ENCODE results near the gene KLRF2. TPM values are rescaled to one million over a fixed set of nuclear protein-coding genes. Genes with fewer than 3 reads are reported as not detected.
A peak's percentile ranks its signal among the peaks of the same experiment; 100 is the strongest.

The KLRF2 gene
- total and polyA plus RNA-seq, 7 donors: not detected

DNA sequence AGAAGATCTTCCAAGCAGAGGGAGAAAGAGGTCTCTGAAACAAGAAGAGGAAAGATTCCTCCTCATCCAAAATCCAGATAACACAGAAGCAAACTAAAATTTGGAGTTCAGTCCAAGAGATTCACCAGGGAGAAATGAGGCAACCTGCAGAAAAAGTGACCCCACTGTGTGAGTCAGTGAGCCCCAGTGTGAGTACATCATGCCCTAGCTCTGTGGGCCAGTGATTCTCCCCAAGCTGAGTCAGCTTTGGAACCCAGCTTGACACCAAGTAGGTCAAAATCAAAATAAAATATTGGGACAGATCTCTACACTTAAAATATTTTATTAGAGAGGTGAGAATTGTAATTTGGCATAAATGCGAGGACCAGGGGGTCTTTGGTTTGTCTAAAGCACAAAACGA, 29.4 kb upstream of the KLRF2 start:
- ATAC-seq (no peak), DNase-seq (no peak)
- TF ChIP-seq, protein P1, sequence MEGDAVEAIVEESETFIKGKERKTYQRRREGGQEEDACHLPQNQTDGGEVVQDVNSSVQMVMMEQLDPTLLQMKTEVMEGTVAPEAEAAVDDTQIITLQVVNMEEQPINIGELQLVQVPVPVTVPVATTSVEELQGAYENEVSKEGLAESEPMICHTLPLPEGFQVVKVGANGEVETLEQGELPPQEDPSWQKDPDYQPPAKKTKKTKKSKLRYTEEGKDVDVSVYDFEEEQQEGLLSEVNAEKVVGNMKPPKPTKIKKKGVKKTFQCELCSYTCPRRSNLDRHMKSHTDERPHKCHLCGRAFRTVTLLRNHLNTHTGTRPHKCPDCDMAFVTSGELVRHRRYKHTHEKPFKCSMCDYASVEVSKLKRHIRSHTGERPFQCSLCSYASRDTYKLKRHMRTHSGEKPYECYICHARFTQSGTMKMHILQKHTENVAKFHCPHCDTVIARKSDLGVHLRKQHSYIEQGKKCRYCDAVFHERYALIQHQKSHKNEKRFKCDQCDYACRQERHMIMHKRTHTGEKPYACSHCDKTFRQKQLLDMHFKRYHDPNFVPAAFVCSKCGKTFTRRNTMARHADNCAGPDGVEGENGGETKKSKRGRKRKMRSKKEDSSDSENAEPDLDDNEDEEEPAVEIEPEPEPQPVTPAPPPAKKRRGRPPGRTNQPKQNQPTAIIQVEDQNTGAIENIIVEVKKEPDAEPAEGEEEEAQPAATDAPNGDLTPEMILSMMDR (IDR thresholded peaks at IDR 0.05): no peak
- Histone ChIP-seq H3K4me3 (no peak overlapping the region), H3K4me1 (no peaks in the 10 kb centered on the region), H3K36me3 (ENCODE audit: insufficient read depth in 1 of 2, low read depth in 1 of 2) (peaks cover 0 to 39% of the 10 kb centered on the region in 2 donors), H3K27me3 (ENCODE audit: insufficient read depth in 3 of 3, low read length in 2 of 3) (no peaks in the 10 kb centered on the region), H3K27ac (no peak overlapping the region), H3K9me3 (no peaks in the 10 kb centered on the region)
- 85 to 91% (median 86%) methylated on average over 2 of the region's 2 CpGs for WGBS, 3 donors
- intact Hi-C loops (cut with DNase I): no loop called here

DNA sequence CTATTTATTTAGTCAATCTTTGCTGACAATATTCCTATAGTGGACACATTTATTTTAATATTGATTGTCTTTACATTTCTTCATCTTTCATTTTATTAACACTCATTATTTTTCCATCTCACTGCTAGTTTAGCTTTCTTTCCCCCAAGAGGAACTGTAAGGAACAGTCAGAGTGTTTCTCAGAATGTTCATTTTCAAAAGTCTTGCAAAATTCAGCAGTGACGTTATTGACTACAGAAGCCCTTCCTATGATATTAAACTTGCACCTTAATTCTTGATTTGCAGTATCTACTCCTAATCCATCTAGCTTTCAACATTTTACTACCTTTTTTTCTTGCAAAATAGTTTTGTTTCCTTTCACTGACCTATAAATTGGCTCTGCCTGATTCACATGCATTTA, 25.1 kb upstream of the KLRF2 start:
- DNase-seq (no peak), ATAC-seq (no peak)
- Histone ChIP-seq H3K27me3 (ENCODE audit: insufficient read depth in 3 of 3, low read length in 2 of 3) (no peaks in the 10 kb centered on the region), H3K4me3 (no peak overlapping the region), H3K9me3 (no peaks in the 10 kb centered on the region), H3K36me3 (ENCODE audit: insufficient read depth in 1 of 2, low read depth in 1 of 2) (peaks cover 0 to 39% of the 10 kb centered on the region in 2 donors), H3K4me1 (peaks cover 4% of the 10 kb centered on the region), H3K27ac (no peak overlapping the region)
- TF ChIP-seq, protein P1 (IDR thresholded peaks at IDR 0.05): no peak
- 76 to 90% (median 85%) methylated on average over 1 of the region's 1 CpG for WGBS, 3 donors
- intact Hi-C loops (cut with DNase I): no loop called here

DNA sequence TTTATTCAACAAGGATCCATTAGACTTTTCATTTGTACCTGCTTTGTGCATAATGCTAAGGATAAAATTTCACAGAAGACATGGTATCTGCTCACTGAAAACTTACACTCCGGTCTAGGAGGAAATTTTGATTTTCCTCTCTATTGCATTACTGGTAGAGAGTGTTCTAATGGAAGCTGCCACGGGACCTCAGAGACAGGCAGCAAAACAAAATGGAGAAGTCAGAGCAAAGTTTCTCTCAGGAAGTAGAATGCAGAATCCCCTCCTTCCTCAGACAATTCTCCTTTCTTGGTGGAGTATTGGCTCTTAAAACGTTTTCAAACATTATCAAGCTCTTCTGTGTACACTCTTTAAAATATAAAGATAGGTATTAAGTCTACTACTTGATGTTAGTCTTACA, 24.4 kb upstream of the KLRF2 start:
- ATAC-seq: no peak
- intact Hi-C loops (cut with DNase I): no loop called here
- H3K9me3 ChIP-seq: no peaks in the 10 kb centered on the region
- no peaks in the 10 kb centered on the region for H3K27me3 ChIP-seq (ENCODE audit: insufficient read depth in 3 of 3, low read length in 2 of 3)
- H3K36me3 ChIP-seq (ENCODE audit: insufficient read depth in 1 of 2, low read depth in 1 of 2): peaks cover 0 to 35% of the 10 kb centered on the region in 2 donors
- no peak overlapping the region for H3K4me3 ChIP-seq
- WGBS, 3 donors: 59 to 67% (median 62%) methylated on average over 3 of the region's 3 CpGs
- H3K4me1 ChIP-seq: peaks cover 4% of the 10 kb centered on the region
- no peak overlapping the region for H3K27ac ChIP-seq
- DNase-seq: no peak
- TF ChIP-seq, protein P1 (IDR thresholded peaks at IDR 0.05): no peak

DNA sequence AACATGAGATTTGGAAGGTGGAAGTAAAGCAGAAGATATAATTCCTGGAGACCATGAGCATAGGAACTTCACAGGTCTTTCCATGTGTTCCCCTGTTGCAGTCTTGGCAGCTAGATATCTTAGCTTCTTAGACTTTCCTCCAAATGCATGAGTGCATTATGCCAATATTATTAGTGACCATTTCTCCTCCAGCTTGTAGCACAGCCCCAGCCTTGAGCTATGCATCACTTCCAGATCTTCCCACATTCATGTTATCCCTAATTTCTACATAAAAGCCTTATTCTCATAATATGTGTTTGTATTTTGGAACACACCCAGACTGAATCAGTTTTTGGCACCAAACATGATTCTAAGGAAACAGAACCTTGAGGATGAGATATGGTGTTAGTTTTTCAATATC, 23.2 kb upstream of the KLRF2 start:
- DNase-seq (no peak), ATAC-seq (no peak)
- H3K4me3 ChIP-seq: no peak overlapping the region
- no peaks in the 10 kb centered on the region for H3K27me3 ChIP-seq (ENCODE audit: insufficient read depth in 3 of 3, low read length in 2 of 3)
- no peak overlapping the region for H3K27ac ChIP-seq
- H3K4me1 ChIP-seq: peaks cover 4% of the 10 kb centered on the region
- TF ChIP-seq, protein P1 (IDR thresholded peaks at IDR 0.05): no peak
- no peaks in the 10 kb centered on the region for H3K9me3 ChIP-seq
- peaks cover 0 to 23% of the 10 kb centered on the region in 2 donors for H3K36me3 ChIP-seq (ENCODE audit: insufficient read depth in 1 of 2, low read depth in 1 of 2)
- intact Hi-C loops (cut with DNase I): no loop called here

DNA sequence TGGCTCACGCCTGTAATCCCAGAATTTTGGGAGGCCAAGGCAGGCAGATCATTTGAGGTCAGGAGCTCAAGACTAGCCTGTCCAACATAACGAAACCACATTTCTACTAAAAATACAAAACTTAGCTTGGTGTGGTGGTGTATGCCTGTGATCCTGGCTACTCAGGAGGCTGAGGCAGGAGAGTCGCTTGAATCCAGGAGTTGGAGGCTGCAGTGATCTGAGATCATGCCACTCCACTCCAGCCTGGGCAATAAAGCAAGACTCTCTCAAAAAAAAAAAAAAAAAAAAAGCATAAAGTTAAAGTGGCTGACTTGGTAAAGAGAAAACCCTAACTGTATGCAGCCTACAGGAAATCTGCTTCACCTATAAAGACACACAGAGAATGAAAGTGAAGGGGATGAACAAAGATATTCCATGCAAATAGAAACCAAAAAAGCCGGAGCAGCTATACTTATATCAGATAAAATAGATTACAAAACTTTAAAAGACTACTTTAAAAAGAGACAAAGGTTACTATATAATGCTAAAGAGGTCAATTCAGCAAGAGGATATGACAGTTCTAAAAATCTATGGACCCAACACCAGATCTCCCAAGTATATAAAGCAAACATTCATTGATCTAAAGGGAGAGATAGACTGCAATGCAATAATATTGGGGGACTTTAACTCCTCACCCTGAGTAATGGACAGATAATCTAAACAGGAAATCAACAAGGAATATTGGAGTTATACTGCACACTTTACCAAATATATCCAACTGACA, 16.2 kb upstream of the KLRF2 start:
- no peaks in the 10 kb centered on the region for H3K27me3 ChIP-seq (ENCODE audit: insufficient read depth in 3 of 3, low read length in 2 of 3)
- TF ChIP-seq, protein P1 (IDR thresholded peaks at IDR 0.05): no peak
- ATAC-seq (no peak), DNase-seq (no peak)
- WGBS, 3 donors: 56 to 84% (median 70%) methylated on average over 4 of the region's 4 CpGs
- no peaks in the 10 kb centered on the region for H3K9me3 ChIP-seq
- no peaks in the 10 kb centered on the region for H3K36me3 ChIP-seq (ENCODE audit: insufficient read depth in 1 of 2, low read depth in 1 of 2)
- intact Hi-C loops (cut with DNase I): loop anchor here in 1 of 2 donors (5.0 kb wide), 1 partner anchor 857 kb away; the partner anchor contains the start of gene YBX3
- H3K27ac ChIP-seq: no peak overlapping the region
- H3K4me1 ChIP-seq: no peaks in the 10 kb centered on the region
- H3K4me3 ChIP-seq: peak overlapping the region; percentile 71
